Measurements from ENCODE around the gene EIF2B4. TPM values are rescaled to one million over a fixed set of nuclear protein-coding genes. Genes with fewer than 3 reads are reported as not detected.

Gene EIF2B4
- total and polyA plus RNA-seq, 2 experiments from 2014 or later = 51.4 to 64.0 TPM

DNA sequence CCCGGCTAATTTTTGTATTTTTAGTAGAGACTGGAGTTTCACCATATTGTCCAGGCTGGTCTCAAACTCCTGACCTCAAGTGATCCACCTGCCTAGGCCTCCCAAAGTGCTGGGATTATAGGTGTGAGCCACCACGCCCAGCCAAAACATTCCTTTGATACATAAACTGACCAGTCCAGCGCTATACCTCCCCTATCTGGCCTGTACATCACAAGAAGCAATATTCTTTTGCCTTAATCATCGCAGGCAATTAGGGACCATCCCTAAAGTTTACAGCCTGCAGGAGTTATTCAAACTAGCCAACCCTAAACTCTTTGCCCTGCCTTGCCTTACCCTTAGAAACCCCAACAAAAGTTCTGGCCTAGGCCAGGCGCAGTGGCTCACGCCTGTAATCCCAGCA is 46.0 kb upstream of the EIF2B4 start:
- TF ChIP-seq, protein P1, sequence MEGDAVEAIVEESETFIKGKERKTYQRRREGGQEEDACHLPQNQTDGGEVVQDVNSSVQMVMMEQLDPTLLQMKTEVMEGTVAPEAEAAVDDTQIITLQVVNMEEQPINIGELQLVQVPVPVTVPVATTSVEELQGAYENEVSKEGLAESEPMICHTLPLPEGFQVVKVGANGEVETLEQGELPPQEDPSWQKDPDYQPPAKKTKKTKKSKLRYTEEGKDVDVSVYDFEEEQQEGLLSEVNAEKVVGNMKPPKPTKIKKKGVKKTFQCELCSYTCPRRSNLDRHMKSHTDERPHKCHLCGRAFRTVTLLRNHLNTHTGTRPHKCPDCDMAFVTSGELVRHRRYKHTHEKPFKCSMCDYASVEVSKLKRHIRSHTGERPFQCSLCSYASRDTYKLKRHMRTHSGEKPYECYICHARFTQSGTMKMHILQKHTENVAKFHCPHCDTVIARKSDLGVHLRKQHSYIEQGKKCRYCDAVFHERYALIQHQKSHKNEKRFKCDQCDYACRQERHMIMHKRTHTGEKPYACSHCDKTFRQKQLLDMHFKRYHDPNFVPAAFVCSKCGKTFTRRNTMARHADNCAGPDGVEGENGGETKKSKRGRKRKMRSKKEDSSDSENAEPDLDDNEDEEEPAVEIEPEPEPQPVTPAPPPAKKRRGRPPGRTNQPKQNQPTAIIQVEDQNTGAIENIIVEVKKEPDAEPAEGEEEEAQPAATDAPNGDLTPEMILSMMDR (conservative IDR thresholded peaks at IDR 0.05; ENCODE audit: low read depth in 2 of 2) = no peak
- TF ChIP-seq ZNF331 (CRISPR knock-in tag; IDR thresholded peaks at IDR 0.05; ENCODE audit: low read depth) (no peak), EZH2 (IDR thresholded peaks at IDR 0.05; ENCODE audit: low read depth, unreplicated experiment) (no peak), CREB1 (CRISPR knock-in tag; IDR thresholded peaks at IDR 0.05; ENCODE audit: low read depth) (no peak), JUNB (IDR thresholded peaks at IDR 0.05; ENCODE audit: unreplicated experiment) (no peak), STAT1 (IDR thresholded peaks at IDR 0.05; ENCODE audit: unreplicated experiment) (no peak), NANOG (IDR thresholded peaks at IDR 0.05; ENCODE audit: borderline replicate concordance) (no peak), ZNF114 (CRISPR knock-in tag; IDR thresholded peaks at IDR 0.05) (no peak)
- TF ChIP-seq, protein P2, sequence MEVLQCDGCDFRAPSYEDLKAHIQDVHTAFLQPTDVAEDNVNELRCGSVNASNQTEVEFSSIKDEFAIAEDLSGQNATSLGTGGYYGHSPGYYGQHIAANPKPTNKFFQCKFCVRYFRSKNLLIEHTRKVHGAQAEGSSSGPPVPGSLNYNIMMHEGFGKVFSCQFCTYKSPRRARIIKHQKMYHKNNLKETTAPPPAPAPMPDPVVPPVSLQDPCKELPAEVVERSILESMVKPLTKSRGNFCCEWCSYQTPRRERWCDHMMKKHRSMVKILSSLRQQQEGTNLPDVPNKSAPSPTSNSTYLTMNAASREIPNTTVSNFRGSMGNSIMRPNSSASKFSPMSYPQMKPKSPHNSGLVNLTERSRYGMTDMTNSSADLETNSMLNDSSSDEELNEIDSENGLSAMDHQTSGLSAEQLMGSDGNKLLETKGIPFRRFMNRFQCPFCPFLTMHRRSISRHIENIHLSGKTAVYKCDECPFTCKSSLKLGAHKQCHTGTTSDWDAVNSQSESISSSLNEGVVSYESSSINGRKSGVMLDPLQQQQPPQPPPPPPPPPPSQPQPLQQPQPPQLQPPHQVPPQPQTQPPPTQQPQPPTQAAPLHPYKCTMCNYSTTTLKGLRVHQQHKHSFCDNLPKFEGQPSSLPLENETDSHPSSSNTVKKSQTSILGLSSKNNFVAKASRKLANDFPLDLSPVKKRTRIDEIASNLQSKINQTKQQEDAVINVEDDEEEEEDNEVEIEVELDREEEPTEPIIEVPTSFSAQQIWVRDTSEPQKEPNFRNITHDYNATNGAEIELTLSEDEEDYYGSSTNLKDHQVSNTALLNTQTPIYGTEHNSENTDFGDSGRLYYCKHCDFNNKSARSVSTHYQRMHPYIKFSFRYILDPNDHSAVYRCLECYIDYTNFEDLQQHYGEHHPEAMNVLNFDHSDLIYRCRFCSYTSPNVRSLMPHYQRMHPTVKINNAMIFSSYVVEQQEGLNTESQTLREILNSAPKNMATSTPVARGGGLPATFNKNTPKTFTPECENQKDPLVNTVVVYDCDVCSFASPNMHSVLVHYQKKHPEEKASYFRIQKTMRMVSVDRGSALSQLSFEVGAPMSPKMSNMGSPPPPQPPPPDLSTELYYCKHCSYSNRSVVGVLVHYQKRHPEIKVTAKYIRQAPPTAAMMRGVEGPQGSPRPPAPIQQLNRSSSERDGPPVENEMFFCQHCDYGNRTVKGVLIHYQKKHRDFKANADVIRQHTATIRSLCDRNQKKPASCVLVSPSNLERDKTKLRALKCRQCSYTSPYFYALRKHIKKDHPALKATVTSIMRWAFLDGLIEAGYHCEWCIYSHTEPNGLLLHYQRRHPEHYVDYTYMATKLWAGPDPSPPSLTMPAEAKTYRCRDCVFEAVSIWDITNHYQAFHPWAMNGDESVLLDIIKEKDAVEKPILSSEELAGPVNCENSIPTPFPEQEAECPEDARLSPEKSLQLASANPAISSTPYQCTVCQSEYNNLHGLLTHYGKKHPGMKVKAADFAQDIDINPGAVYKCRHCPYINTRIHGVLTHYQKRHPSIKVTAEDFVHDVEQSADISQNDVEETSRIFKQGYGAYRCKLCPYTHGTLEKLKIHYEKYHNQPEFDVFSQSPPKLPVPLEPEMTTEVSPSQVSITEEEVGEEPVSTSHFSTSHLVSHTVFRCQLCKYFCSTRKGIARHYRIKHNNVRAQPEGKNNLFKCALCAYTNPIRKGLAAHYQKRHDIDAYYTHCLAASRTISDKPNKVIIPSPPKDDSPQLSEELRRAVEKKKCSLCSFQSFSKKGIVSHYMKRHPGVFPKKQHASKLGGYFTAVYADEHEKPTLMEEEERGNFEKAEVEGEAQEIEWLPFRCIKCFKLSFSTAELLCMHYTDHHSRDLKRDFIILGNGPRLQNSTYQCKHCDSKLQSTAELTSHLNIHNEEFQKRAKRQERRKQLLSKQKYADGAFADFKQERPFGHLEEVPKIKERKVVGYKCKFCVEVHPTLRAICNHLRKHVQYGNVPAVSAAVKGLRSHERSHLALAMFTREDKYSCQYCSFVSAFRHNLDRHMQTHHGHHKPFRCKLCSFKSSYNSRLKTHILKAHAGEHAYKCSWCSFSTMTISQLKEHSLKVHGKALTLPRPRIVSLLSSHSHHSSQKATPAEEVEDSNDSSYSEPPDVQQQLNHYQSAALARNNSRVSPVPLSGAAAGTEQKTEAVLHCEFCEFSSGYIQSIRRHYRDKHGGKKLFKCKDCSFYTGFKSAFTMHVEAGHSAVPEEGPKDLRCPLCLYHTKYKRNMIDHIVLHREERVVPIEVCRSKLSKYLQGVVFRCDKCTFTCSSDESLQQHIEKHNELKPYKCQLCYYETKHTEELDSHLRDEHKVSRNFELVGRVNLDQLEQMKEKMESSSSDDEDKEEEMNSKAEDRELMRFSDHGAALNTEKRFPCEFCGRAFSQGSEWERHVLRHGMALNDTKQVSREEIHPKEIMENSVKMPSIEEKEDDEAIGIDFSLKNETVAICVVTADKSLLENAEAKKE (CRISPR knock-in tag; IDR thresholded peaks at IDR 0.05) = no peak
- TF ChIP-seq, protein P3, sequence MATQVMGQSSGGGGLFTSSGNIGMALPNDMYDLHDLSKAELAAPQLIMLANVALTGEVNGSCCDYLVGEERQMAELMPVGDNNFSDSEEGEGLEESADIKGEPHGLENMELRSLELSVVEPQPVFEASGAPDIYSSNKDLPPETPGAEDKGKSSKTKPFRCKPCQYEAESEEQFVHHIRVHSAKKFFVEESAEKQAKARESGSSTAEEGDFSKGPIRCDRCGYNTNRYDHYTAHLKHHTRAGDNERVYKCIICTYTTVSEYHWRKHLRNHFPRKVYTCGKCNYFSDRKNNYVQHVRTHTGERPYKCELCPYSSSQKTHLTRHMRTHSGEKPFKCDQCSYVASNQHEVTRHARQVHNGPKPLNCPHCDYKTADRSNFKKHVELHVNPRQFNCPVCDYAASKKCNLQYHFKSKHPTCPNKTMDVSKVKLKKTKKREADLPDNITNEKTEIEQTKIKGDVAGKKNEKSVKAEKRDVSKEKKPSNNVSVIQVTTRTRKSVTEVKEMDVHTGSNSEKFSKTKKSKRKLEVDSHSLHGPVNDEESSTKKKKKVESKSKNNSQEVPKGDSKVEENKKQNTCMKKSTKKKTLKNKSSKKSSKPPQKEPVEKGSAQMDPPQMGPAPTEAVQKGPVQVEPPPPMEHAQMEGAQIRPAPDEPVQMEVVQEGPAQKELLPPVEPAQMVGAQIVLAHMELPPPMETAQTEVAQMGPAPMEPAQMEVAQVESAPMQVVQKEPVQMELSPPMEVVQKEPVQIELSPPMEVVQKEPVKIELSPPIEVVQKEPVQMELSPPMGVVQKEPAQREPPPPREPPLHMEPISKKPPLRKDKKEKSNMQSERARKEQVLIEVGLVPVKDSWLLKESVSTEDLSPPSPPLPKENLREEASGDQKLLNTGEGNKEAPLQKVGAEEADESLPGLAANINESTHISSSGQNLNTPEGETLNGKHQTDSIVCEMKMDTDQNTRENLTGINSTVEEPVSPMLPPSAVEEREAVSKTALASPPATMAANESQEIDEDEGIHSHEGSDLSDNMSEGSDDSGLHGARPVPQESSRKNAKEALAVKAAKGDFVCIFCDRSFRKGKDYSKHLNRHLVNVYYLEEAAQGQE (IDR thresholded peaks at IDR 0.05; ENCODE audit: unreplicated experiment) = no peak
- TF ChIP-seq, protein P4, sequence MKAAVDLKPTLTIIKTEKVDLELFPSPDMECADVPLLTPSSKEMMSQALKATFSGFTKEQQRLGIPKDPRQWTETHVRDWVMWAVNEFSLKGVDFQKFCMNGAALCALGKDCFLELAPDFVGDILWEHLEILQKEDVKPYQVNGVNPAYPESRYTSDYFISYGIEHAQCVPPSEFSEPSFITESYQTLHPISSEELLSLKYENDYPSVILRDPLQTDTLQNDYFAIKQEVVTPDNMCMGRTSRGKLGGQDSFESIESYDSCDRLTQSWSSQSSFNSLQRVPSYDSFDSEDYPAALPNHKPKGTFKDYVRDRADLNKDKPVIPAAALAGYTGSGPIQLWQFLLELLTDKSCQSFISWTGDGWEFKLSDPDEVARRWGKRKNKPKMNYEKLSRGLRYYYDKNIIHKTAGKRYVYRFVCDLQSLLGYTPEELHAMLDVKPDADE (IDR thresholded peaks at IDR 0.05) = no peak
- Histone ChIP-seq H3F3A (replicated peaks; ENCODE audit: low read depth) (no peaks in the 10 kb centered on the region), H3K36me3 (ENCODE audit: insufficient read depth) (no peaks in the 10 kb centered on the region), H2AFZ (no peak overlapping the region), H3K27me3 (ENCODE audit: insufficient read depth) (no peaks in the 10 kb centered on the region), H4K20me1 (replicated peaks; ENCODE audit: insufficient read depth) (no peaks in the 10 kb centered on the region), H3K27ac (ENCODE audit: low read depth) (no peak overlapping the region), H3K4me3 (no peak overlapping the region), H3K79me2 (replicated peaks; ENCODE audit: insufficient read depth) (no peaks in the 10 kb centered on the region), H3K4me2 (no peak overlapping the region), H3K4me1 (ENCODE audit: insufficient read depth) (no peaks in the 10 kb centered on the region), H3K9me2 (ENCODE audit: insufficient read depth) (peaks cover 2% of the 10 kb centered on the region; the same call in 1 of the 2 replicates)
- no peak overlapping the region for H3K27ac Mint-ChIP-seq
- DNase-seq (ENCODE audit: low spot score) = no peak
- no peak overlapping the region for H3K4me3 Mint-ChIP-seq
- peaks cover 3% of the 10 kb centered on the region for H3K27me3 Mint-ChIP-seq (ENCODE audit: insufficient read depth, low read depth, poor library complexity)
- no peak for ATAC-seq
- H3K36me3 Mint-ChIP-seq (ENCODE audit: low read depth) = no peaks in the 10 kb centered on the region
- H3K9me3 Mint-ChIP-seq = no peaks in the 10 kb centered on the region
- H3K4me1 Mint-ChIP-seq = no peaks in the 10 kb centered on the region

Measured in GM23338 (cell line).